Loucy (cell line): ENCODE results near the gene IP6K2.

Source experiments
- EZH2phosphoT487 ChIP-seq: fragments of 200-600 bp; IDR thresholded peaks from 2 replicates; pipeline ENCODE4 v1.6.1; 2018; ENCODE audit warnings: antibody characterized with exemption, mild to moderate bottlenecking, moderate library complexity, borderline replicate concordance
- TF ChIP-seq, protein P1 (sequence below): fragments of 200-600 bp; sonication (generic); conservative IDR thresholded peaks from 2 replicates; pipeline ENCODE4 v1.5.1; 2014; ENCODE audit warnings: mild to moderate bottlenecking, antibody characterized with exemption, low read length

DNA sequence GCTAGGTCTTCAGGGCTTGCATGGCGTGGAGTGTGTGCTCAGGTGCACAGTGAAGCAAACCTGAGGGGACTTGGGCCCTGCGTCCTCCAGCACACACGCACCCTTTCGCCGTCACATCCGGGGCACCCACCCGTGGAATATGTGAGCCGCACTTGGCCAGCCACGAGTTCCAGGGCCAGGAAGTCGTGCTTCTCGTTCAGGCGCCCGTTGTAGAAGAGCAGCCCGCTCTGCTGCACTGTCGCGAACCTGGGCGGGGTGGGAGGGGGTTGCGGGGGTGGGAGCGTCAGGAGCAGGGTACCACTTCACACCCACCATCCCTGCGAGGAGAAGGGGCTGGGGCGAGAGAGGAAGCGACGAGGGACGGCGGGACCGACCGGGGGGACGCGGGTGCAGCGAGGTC is 61.4 kb downstream of the IP6K2 start:
- TF ChIP-seq, protein P1, sequence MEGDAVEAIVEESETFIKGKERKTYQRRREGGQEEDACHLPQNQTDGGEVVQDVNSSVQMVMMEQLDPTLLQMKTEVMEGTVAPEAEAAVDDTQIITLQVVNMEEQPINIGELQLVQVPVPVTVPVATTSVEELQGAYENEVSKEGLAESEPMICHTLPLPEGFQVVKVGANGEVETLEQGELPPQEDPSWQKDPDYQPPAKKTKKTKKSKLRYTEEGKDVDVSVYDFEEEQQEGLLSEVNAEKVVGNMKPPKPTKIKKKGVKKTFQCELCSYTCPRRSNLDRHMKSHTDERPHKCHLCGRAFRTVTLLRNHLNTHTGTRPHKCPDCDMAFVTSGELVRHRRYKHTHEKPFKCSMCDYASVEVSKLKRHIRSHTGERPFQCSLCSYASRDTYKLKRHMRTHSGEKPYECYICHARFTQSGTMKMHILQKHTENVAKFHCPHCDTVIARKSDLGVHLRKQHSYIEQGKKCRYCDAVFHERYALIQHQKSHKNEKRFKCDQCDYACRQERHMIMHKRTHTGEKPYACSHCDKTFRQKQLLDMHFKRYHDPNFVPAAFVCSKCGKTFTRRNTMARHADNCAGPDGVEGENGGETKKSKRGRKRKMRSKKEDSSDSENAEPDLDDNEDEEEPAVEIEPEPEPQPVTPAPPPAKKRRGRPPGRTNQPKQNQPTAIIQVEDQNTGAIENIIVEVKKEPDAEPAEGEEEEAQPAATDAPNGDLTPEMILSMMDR: no peak
- TF ChIP-seq EZH2phosphoT487: no peak
